ENCODE data around the gene RAI2. TPM values are rescaled to one million over a fixed set of nuclear protein-coding genes. Genes with fewer than 3 reads are reported as not detected.

Gene RAI2
- total RNA-seq, 1 donor, result 0.31 TPM

- no peaks in the 10 kb centered on the region for H3K27me3 ChIP-seq (ENCODE audit: insufficient read depth, low read length)
- no peaks in the 10 kb centered on the region for H3K9me3 ChIP-seq (ENCODE audit: low read depth, low read length)
- H3K4me1 ChIP-seq (ENCODE audit: insufficient read depth, low read length), result no peaks in the 10 kb centered on the region
- H3K4me3 ChIP-seq (ENCODE audit: low read length), result no peak overlapping the region
Measured at GRCh38 chrX:17842769-17843525, 18.2 kb downstream of the RAI2 start.

DNA sequence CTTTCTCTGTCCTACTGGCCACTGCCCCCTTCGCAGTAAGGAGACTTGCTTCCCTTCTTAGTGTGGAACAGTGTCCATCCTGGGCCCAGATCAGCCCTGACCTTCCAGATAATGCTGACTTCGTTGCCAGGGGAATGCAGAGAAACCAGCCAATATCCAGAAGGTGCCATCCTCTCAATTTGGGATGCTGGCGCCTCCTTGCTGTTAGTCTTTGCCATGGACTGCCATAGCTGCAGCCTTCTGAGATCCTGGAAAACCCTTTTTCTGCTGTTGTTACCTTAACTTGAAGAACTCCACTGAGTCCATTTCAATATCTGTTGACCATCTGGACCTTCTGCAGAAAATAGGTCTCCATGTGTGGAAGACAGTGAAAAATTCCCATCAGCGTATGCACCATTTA, 21.8 kb downstream of the RAI2 start:
- Histone ChIP-seq H3K4me1 (ENCODE audit: insufficient read depth, low read length) (no peaks in the 10 kb centered on the region), H3K27me3 (ENCODE audit: insufficient read depth, low read length) (no peaks in the 10 kb centered on the region), H3K9me3 (ENCODE audit: low read depth, low read length) (no peaks in the 10 kb centered on the region), H3K4me3 (ENCODE audit: low read length) (no peak overlapping the region)

- no peaks in the 10 kb centered on the region for H3K27me3 ChIP-seq (ENCODE audit: insufficient read depth, low read length)
- no peaks in the 10 kb centered on the region for H3K9me3 ChIP-seq (ENCODE audit: low read depth, low read length)
- no peak overlapping the region for H3K4me3 ChIP-seq (ENCODE audit: low read length)
- no peaks in the 10 kb centered on the region for H3K4me1 ChIP-seq (ENCODE audit: insufficient read depth, low read length)
Measured at GRCh38 chrX:17836830-17837229, 24.3 kb downstream of the RAI2 start.

DNA sequence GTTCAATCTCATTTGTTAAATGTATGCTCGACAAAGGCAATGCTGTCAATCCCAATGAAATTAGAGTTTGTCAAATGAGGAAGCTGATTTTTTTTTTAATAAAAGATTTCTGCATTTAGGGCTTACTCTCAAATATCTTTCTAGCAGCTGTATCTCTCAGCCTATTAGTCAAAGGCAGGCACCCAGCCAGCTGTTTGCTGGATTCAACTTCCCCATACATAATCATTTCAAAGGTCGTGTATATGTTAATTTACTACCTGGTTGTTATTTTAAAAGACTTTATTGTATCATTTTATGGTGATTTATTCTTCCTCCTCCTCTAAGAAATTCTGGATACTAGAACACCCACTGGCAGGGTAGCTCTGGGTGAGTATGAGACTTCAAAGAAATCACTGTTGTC, 27.1 kb downstream of the RAI2 start:
- Histone ChIP-seq H3K9me3 (ENCODE audit: low read depth, low read length) (no peaks in the 10 kb centered on the region), H3K4me3 (ENCODE audit: low read length) (no peak overlapping the region), H3K4me1 (ENCODE audit: insufficient read depth, low read length) (no peaks in the 10 kb centered on the region), H3K27me3 (ENCODE audit: insufficient read depth, low read length) (no peaks in the 10 kb centered on the region)

- no peak overlapping the region for H3K4me3 ChIP-seq (ENCODE audit: low read length)
- no peaks in the 10 kb centered on the region for H3K9me3 ChIP-seq (ENCODE audit: low read depth, low read length)
- no peaks in the 10 kb centered on the region for H3K27me3 ChIP-seq (ENCODE audit: insufficient read depth, low read length)
Measured at GRCh38 chrX:17831255-17831654, 29.8 kb downstream of the RAI2 start.

DNA sequence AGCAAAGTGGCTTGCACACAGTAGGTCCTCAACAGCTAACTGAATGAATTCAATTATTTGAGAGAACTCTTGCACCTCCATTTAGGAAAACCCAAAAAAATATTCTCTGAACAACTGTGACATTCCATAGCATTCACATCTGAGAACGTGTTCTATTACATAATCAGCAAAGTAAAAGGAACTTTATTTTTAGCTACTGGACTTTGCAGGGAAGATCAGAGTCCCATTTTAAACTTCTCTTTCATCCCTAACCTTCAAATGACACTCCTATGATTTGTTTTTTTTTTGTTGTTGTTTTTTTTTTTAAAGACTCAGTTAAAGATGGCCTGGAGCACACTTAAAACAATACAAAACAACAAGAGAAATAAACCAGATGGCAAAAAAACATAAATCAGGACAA, 30.9 kb downstream of the RAI2 start:
- Histone ChIP-seq H3K9me3 (ENCODE audit: low read depth, low read length) (no peaks in the 10 kb centered on the region), H3K4me3 (ENCODE audit: low read length) (no peak overlapping the region)

More at GRCh38 chrX:17831255-17831654, 29.8 kb downstream of the RAI2 start:
- H3K4me1 ChIP-seq (ENCODE audit: insufficient read depth, low read length), result no peaks in the 10 kb centered on the region

DNA sequence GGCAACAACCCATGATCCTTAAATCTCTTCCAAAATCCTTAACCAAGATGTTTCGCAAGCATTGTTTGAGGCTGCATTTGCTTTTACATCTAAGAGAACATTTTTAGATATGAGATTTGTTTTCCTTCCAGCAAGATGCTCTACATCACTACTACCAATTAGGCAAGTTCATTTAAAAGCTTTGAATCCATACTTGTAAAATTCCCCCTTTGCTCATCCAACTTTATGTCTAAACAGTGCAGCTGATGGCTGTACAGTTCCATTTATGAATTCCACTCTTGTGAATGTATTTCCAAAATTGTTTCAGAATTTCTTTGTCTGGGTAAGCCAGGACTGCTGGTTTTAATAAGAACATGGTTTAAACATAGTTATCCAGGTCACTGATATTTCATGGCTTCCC, 31.5 kb downstream of the RAI2 start:
- H3K4me1 ChIP-seq (ENCODE audit: insufficient read depth, low read length), result no peaks in the 10 kb centered on the region
- H3K27me3 ChIP-seq (ENCODE audit: insufficient read depth, low read length), result no peaks in the 10 kb centered on the region
- H3K9me3 ChIP-seq (ENCODE audit: low read depth, low read length), result no peaks in the 10 kb centered on the region
- no peak overlapping the region for H3K4me3 ChIP-seq (ENCODE audit: low read length)

More for the DNA sequence above, 30.9 kb downstream of the RAI2 start:
- no peaks in the 10 kb centered on the region for H3K4me1 ChIP-seq (ENCODE audit: insufficient read depth, low read length)
- no peaks in the 10 kb centered on the region for H3K27me3 ChIP-seq (ENCODE audit: insufficient read depth, low read length)

- H3K27me3 ChIP-seq (ENCODE audit: insufficient read depth, low read length), result no peaks in the 10 kb centered on the region
- no peaks in the 10 kb centered on the region for H3K4me1 ChIP-seq (ENCODE audit: insufficient read depth, low read length)
- H3K4me3 ChIP-seq (ENCODE audit: low read length), result no peak overlapping the region
- no peaks in the 10 kb centered on the region for H3K9me3 ChIP-seq (ENCODE audit: low read depth, low read length)
Measured at GRCh38 chrX:17828171-17828570, 32.9 kb downstream of the RAI2 start.

DNA sequence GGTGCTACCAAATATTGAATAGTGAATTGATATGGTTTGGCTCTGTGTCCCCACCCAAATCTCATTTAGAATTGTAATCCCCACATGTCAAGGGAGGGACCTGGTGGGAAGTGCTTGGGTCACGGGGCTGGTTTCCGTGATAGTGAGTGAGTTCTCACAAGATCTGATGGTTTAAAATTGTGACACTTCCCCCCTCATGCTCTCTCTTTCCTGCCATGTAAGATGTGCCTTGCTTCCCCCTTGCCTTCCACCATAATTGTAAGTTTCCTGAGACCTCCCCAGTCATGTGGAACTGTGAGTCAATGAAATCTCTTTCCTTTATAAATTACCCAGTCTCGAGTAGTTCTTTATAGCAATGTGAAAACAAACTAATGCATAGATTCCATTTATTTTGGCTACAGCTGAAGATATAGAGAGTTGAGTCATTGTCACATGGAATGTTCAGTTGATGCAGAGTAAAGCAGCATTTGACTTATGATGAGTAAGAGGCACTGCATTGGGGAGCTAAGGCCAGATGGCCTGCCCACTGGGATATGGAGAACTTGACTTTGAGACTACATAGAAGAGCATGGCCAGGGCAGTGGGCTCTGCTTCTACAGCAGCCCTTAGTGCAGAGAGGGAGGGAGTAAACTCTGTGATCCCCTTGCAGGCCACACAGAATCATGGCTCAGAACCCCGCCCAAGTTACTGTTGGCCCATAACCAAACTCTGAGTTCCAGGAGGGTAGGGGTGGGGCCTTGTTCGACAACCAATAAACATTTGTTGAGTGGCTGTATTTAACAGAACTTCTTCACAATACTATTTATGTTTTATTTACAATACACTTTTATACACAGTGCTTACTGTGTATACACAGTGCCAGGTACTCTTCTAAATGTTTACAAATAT, 34.2 kb downstream of the RAI2 start:
- Histone ChIP-seq H3K27me3 (ENCODE audit: insufficient read depth, low read length) (no peaks in the 10 kb centered on the region), H3K9me3 (ENCODE audit: low read depth, low read length) (no peaks in the 10 kb centered on the region), H3K4me3 (ENCODE audit: low read length) (no peak overlapping the region), H3K4me1 (ENCODE audit: insufficient read depth, low read length) (no peaks in the 10 kb centered on the region)

GRCh38 chrX:17824980-17825379, 36.1 kb downstream of the RAI2 start:
- H3K4me1 ChIP-seq (ENCODE audit: insufficient read depth, low read length), result no peaks in the 10 kb centered on the region
- no peaks in the 10 kb centered on the region for H3K9me3 ChIP-seq (ENCODE audit: low read depth, low read length)
- no peaks in the 10 kb centered on the region for H3K27me3 ChIP-seq (ENCODE audit: insufficient read depth, low read length)
- H3K4me3 ChIP-seq (ENCODE audit: low read length), result no peak overlapping the region

DNA sequence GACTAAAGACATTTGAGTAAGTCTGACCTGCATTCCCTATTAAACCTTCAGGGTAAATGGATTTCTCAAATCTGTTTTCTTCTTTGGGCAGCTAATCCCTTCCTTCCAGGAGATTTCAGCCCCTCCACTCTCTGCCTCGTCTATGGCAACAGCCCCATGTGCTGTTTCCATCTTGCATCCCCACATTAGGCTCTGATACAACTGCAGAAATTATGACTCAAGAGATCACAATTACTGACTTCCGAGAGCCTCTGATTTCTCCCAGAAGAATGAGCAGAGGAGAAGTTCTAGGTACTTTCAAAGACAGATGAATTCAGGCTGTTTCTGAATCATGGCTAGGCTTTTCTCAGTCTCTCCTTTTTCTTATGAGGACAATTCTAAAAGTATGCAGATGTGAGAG, 38.7 kb downstream of the RAI2 start:
- Histone ChIP-seq H3K27me3 (ENCODE audit: insufficient read depth, low read length) (no peaks in the 10 kb centered on the region), H3K4me3 (ENCODE audit: low read length) (no peak overlapping the region), H3K9me3 (ENCODE audit: low read depth, low read length) (no peaks in the 10 kb centered on the region), H3K4me1 (ENCODE audit: insufficient read depth, low read length) (no peaks in the 10 kb centered on the region)

GRCh38 chrX:17820100-17820499, 41.0 kb downstream of the RAI2 start:
- no peaks in the 10 kb centered on the region for H3K27me3 ChIP-seq (ENCODE audit: insufficient read depth, low read length)
- no peak overlapping the region for H3K4me3 ChIP-seq (ENCODE audit: low read length)
- no peaks in the 10 kb centered on the region for H3K9me3 ChIP-seq (ENCODE audit: low read depth, low read length)
- no peaks in the 10 kb centered on the region for H3K4me1 ChIP-seq (ENCODE audit: insufficient read depth, low read length)

GRCh38 chrX:17818726-17819125, 42.4 kb downstream of the RAI2 start:
- Histone ChIP-seq H3K4me3 (ENCODE audit: low read length) (no peak overlapping the region), H3K9me3 (ENCODE audit: low read depth, low read length) (no peaks in the 10 kb centered on the region), H3K4me1 (ENCODE audit: insufficient read depth, low read length) (no peaks in the 10 kb centered on the region), H3K27me3 (ENCODE audit: insufficient read depth, low read length) (no peaks in the 10 kb centered on the region)

DNA sequence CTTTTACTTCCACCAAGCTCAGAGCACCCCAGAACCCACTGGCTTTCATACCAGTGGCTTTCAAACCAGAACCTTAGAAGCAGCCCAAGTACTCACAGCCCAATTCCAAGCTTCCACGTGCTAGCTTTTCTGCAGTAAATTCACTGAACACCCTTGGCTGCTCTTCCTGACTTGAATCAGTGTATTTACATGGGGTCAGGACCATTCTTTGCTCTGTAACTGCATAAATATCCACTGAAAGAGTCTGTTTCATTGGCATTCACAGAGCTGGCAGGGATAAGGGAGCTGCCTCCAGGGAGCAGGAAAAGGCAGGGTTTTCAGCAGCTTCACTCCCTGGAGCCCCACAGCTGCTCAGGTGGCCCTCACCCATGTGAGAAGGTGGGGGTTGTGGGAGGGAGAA, 43.8 kb downstream of the RAI2 start:
- Histone ChIP-seq H3K4me1 (ENCODE audit: insufficient read depth, low read length) (no peaks in the 10 kb centered on the region), H3K4me3 (ENCODE audit: low read length) (no peak overlapping the region), H3K9me3 (ENCODE audit: low read depth, low read length) (no peaks in the 10 kb centered on the region), H3K27me3 (ENCODE audit: insufficient read depth, low read length) (no peaks in the 10 kb centered on the region)

DNA sequence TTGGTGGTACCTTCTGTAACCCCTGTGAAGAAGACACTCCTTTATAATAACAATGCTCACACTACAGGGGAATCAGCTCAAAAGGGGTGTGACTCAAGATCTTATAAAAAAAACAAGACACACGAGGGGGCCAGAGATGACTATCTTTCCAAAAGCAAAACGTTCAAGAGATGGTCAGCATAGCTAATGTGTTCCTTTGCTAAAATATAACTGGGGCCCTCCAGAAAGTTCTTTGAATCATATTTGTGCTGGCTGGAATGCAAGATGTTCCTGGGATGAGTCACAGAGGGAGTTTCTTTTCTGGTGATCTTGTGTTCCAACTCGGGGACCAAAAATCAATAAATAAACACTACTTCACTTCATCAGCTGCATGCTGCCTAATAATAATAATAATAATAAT, 46.5 kb downstream of the RAI2 start:
- Histone ChIP-seq H3K4me1 (ENCODE audit: insufficient read depth, low read length) (no peaks in the 10 kb centered on the region), H3K27me3 (ENCODE audit: insufficient read depth, low read length) (no peaks in the 10 kb centered on the region), H3K9me3 (ENCODE audit: low read depth, low read length) (no peaks in the 10 kb centered on the region), H3K4me3 (ENCODE audit: low read length) (no peak overlapping the region)
